Measurements from ENCODE around the gene RBBP8NL.

- TF ChIP-seq CTCF (conservative IDR thresholded peaks at IDR 0.05 in 1 of 2, IDR thresholded peaks at IDR 0.05 in 1 of 2; ENCODE audit: low read depth in 1 of 2, low read length in 2 of 2) (no peak), EZH2 (IDR thresholded peaks at IDR 0.05; ENCODE audit: low read length, missing control alignments) (no peak)
Measured at GRCh38 chr20:62428396-62429295, 1.3 kb upstream of the RBBP8NL start.

Data from fibroblast of lung (primary cell).